Duodenal mucosa (tissue), 2 donors: ENCODE measurements around the gene ZNF268.

Source experiments
- H3K27ac ChIP-seq: one replicate; pipeline ENCODE4 v1.7.0; 2013; ENCODE audit warnings: low read depth, low read length
- H3K27me3 ChIP-seq, 2 donors: one replicate each; pipeline ENCODE4 v1.7.0; 2013; ENCODE audit warnings: low read length in 2 of 2, control low read depth in 1 of 2; ENCODE audit not compliant: insufficient read depth in 2 of 2, control insufficient read depth in 1 of 2
- H3K36me3 ChIP-seq, 2 donors: one replicate each; pipeline ENCODE4 v1.7.0; 2013; ENCODE audit warnings: low read length in 2 of 2, control low read depth in 1 of 2; ENCODE audit not compliant: insufficient read depth in 2 of 2, control insufficient read depth in 1 of 2
- H3K4me1 ChIP-seq, 2 donors: one replicate each; pipeline ENCODE4 v1.7.0; 2013; ENCODE audit warnings: low read length in 2 of 2, control low read depth in 1 of 2; ENCODE audit not compliant: insufficient read depth in 2 of 2, control insufficient read depth in 1 of 2
- H3K4me3 ChIP-seq, 2 donors: one replicate each; pipeline ENCODE4 v1.7.0; 2013; ENCODE audit warnings: low read length in 2 of 2, low read depth in 1 of 2
- H3K9ac ChIP-seq, 2 donors: one replicate each; pipeline ENCODE4 v1.7.0; 2013; ENCODE audit warnings: low read length in 2 of 2, low read depth in 1 of 2
- H3K9me3 ChIP-seq, 2 donors: one replicate each; pipeline ENCODE4 v1.7.0; 2013; ENCODE audit warnings: low read length in 2 of 2, control low read depth in 1 of 2; ENCODE audit not compliant: control insufficient read depth in 1 of 2

ZNF268 gene

GRCh38 chr12:133201888-133202287 lies 20.6 kb downstream of the ZNF268 start:
- H3K27ac ChIP-seq, result no peak overlapping the region
- peaks cover 33 to 40% of the 10 kb centered on the region in 2 donors for H3K36me3 ChIP-seq
- no peaks in the 10 kb centered on the region for H3K27me3 ChIP-seq
- peak overlapping the region; percentile 33 to 50 for H3K4me3 ChIP-seq
- peaks cover 65 to 66% of the 10 kb centered on the region in 2 donors for H3K9me3 ChIP-seq
- no peak overlapping the region for H3K9ac ChIP-seq
- no peaks in the 10 kb centered on the region for H3K4me1 ChIP-seq

DNA sequence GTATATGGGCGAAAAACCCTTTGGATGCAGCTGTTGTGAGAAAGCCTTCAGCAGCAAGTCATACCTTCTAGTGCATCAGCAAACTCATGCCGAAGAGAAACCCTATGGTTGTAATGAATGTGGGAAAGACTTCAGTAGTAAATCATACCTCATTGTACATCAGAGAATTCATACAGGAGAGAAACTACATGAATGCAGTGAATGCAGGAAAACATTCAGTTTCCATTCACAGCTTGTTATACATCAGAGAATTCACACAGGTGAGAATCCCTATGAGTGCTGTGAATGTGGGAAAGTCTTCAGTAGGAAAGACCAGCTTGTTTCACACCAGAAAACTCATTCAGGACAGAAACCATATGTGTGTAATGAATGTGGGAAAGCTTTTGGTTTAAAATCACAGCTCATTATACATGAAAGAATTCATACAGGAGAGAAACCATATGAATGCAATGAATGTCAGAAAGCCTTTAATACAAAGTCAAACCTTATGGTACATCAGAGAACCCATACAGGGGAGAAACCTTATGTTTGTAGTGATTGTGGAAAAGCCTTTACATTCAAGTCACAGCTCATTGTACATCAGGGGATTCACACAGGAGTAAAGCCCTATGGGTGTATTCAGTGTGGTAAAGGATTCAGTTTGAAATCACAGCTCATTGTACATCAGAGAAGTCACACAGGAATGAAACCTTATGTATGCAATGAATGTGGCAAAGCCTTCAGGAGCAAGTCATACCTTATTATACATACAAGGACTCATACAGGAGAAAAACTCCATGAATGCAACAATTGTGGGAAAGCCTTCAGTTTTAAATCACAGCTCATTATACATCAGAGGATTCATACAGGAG lies 21.4 kb downstream of the ZNF268 start:
- Histone ChIP-seq H3K9me3 (peaks cover 71 to 73% of the 10 kb centered on the region in 2 donors), H3K27ac (no peak overlapping the region), H3K36me3 (peaks cover 33 to 40% of the 10 kb centered on the region in 2 donors), H3K27me3 (no peaks in the 10 kb centered on the region), H3K4me3 (peak overlapping the region; percentile 33 to 50), H3K9ac (no peak overlapping the region), H3K4me1 (no peaks in the 10 kb centered on the region)

DNA sequence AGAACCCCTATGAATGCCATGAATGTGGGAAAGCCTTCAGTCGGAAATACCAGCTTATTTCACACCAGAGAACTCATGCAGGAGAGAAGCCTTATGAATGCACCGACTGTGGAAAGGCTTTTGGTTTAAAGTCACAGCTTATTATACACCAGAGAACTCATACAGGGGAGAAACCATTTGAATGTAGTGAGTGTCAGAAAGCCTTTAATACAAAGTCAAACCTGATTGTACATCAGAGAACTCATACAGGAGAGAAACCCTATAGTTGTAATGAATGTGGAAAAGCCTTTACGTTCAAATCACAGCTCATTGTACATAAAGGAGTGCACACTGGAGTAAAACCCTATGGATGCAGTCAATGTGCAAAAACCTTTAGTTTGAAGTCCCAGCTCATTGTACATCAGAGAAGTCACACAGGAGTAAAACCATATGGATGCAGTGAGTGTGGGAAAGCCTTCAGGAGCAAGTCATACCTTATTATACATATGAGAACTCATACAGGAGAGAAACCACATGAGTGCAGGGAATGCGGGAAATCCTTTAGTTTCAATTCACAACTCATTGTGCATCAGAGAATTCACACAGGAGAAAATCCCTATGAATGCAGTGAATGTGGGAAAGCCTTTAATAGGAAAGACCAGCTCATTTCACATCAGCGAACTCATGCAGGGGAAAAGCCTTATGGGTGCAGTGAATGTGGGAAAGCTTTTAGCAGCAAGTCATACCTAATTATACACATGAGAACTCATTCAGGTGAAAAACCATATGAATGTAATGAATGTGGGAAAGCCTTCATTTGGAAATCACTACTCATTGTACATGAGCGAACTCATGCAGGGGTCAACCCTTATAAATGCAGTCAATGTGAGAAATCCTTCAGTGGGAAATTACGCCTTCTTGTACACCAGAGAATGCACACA lies 22.3 kb downstream of the ZNF268 start:
- peak overlapping the region; percentile 33 to 50 for H3K4me3 ChIP-seq
- peaks cover 77 to 81% of the 10 kb centered on the region in 2 donors for H3K9me3 ChIP-seq
- no peaks in the 10 kb centered on the region for H3K27me3 ChIP-seq

GRCh38 chr12:133204264-133204603 lies 22.9 kb downstream of the ZNF268 start:
- no peaks in the 10 kb centered on the region for H3K27me3 ChIP-seq

More for the DNA sequence above, 22.3 kb downstream of the ZNF268 start:
- no peaks in the 10 kb centered on the region for H3K4me1 ChIP-seq
- no peak overlapping the region for H3K9ac ChIP-seq
- H3K27ac ChIP-seq, result no peak overlapping the region
- H3K36me3 ChIP-seq, result peaks cover 33 to 40% of the 10 kb centered on the region in 2 donors

GRCh38 chr12:133206390-133206789 lies 25.1 kb downstream of the ZNF268 start:
- peaks cover 81 to 88% of the 10 kb centered on the region in 2 donors for H3K9me3 ChIP-seq
- H3K4me3 ChIP-seq, result peak overlapping the region in 1 of 2 donors; percentile 34
- peaks cover 22 to 34% of the 10 kb centered on the region in 2 donors for H3K36me3 ChIP-seq
- no peaks in the 10 kb centered on the region for H3K4me1 ChIP-seq
- H3K27me3 ChIP-seq, result no peaks in the 10 kb centered on the region
- no peak overlapping the region for H3K9ac ChIP-seq
- no peak overlapping the region for H3K27ac ChIP-seq

More at GRCh38 chr12:133204264-133204603, 22.9 kb downstream of the ZNF268 start:
- H3K9me3 ChIP-seq, result peaks cover 78 to 85% of the 10 kb centered on the region in 2 donors
- H3K4me1 ChIP-seq, result no peaks in the 10 kb centered on the region
- no peak overlapping the region for H3K27ac ChIP-seq
- peak overlapping the region in 1 of 2 donors; percentile 33 for H3K4me3 ChIP-seq
- H3K36me3 ChIP-seq, result peaks cover 33 to 40% of the 10 kb centered on the region in 2 donors
- no peak overlapping the region for H3K9ac ChIP-seq

DNA sequence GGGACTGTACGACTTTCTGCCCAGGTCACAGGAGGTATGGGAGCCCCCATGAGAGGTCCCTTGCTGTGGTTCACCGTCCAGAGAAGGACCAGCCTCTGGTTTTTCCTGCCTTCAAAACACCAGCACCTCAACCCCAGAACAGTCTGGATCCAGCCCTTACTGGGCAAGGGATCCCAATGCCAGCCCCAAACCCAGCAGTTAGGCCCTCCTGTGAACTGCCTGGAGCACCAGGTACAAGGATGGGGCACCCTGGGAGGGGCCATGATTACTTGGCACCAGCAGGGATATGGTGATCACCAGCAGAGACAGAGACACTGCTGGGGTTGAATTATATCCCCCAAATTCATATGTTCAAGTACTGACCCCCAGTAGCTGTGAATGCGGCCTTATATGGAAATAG lies 34.4 kb downstream of the ZNF268 start:
- H3K9me3 ChIP-seq, result peaks cover 64 to 75% of the 10 kb centered on the region in 2 donors
- no peaks in the 10 kb centered on the region for H3K27me3 ChIP-seq
- H3K36me3 ChIP-seq, result peaks cover 0 to under 1% of the 10 kb centered on the region in 2 donors
- H3K27ac ChIP-seq, result no peak overlapping the region
- H3K9ac ChIP-seq, result no peak overlapping the region
- no peak overlapping the region for H3K4me3 ChIP-seq
- H3K4me1 ChIP-seq, result no peaks in the 10 kb centered on the region

DNA sequence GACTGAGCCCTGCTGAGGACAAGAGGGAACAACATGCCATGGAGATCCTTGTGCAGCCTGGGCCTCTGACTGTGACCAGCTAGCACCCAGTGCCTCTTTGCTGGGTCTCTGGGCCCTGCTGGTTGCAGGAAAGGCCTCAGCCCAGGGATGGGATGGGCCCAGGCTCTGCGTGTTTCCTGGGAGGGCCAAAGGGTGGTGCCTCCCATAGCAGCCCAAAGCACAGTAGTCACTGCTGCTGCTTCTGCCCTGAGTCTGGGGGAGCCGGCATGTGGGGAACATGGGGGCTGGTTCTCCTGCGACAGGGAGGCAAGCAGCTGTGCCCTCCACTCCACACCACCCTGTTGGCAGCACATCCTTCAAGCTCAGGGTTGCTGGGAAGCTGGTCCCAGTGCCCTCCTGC lies 35.9 kb downstream of the ZNF268 start:
- Histone ChIP-seq H3K27me3 (no peaks in the 10 kb centered on the region), H3K27ac (no peak overlapping the region), H3K4me3 (no peak overlapping the region), H3K9ac (no peak overlapping the region), H3K36me3 (no peaks in the 10 kb centered on the region), H3K4me1 (no peaks in the 10 kb centered on the region), H3K9me3 (peaks cover 66 to 77% of the 10 kb centered on the region in 2 donors)

DNA sequence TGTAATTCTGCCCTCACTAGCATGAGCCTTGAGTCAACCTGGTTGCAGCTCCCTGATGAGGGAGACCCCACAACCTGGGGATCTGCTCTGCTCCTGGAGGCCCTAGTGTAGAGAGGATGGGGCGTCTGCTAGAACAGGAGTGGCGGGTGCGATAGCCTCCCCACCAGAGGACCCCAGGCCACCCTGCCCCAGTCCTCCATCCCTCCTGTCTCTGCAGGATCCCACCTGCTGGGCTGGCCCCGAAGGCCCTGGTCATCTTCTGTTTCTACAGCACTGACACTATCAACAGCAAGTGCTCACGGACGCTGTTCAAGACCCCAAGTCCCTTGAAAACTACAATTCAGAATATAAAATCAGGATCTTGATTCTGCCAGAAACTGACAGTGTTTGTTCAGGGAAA lies 39.2 kb downstream of the ZNF268 start:
- Histone ChIP-seq H3K27ac (no peak overlapping the region), H3K4me3 (no peak overlapping the region), H3K36me3 (no peaks in the 10 kb centered on the region), H3K9ac (no peak overlapping the region), H3K9me3 (peaks cover 52 to 62% of the 10 kb centered on the region in 2 donors), H3K4me1 (no peaks in the 10 kb centered on the region), H3K27me3 (no peaks in the 10 kb centered on the region)

DNA sequence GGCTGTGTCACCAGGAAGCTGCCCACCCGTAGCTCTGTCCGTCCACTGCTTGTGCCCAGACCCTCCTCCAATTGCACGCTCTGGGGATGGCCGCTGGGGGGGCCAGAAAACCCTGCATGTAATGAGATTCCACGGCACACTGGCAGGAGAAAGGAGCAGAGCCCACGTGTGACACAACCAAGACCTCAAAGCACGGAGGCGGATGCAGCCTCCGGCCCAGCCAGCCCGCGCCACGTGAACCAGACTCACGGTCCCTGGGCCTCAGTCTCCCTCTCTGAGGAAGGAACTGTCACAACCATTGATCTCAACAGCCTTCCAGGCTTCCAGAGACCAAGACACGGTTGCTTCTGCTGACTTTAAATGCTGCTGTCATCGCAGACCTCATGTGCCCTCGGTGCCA lies 39.9 kb downstream of the ZNF268 start:
- Histone ChIP-seq H3K9me3 (peaks cover 51 to 58% of the 10 kb centered on the region in 2 donors), H3K27me3 (no peaks in the 10 kb centered on the region), H3K4me3 (no peak overlapping the region), H3K4me1 (no peaks in the 10 kb centered on the region), H3K27ac (no peak overlapping the region), H3K9ac (no peak overlapping the region), H3K36me3 (no peaks in the 10 kb centered on the region)

DNA sequence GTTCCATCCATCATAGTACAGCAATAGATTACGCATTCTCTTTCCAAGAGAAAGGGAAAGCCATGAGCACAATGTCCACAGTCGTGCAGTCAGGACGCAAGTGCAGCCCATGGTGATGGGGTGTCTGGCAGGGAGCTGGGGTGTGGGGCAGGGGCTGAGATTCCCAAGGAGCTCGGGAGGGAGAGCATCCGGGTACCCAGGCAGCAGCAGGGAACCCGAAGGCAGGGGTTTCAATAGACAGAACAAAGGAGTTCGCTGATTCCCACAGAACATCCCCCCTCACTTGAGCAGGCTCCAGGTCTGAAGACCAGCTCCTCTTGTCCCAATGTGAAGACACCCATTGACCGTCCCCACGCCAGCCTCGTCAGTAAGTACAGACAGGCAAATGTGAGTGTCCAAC lies 40.9 kb downstream of the ZNF268 start:
- Histone ChIP-seq H3K9ac (no peak overlapping the region), H3K27ac (no peak overlapping the region), H3K36me3 (no peaks in the 10 kb centered on the region), H3K4me1 (no peaks in the 10 kb centered on the region), H3K9me3 (peaks cover 43 to 54% of the 10 kb centered on the region in 2 donors), H3K27me3 (no peaks in the 10 kb centered on the region), H3K4me3 (no peak overlapping the region)
